Fibroblast of pulmonary artery (primary cell): ENCODE results near the gene PRCP.

Experiments
- DNase-seq: peaks from one replicate; pipeline ENCODE4 v3.0.0-alpha.2; 2010; ENCODE audit warnings: low read depth
- H3K4me3 ChIP-seq: replicated peaks from 2 replicates; pipeline ENCODE4 v1.5.1; 2011; ENCODE audit warnings: low read depth, mild to moderate bottlenecking, control low read depth, low read length, moderate library complexity
- TF ChIP-seq, protein P1 (sequence below): IDR thresholded peaks from 2 replicates; pipeline ENCODE4 v1.5.1; 2011; ENCODE audit warnings: mild to moderate bottlenecking, control low read depth, low read length, inconsistent platforms; ENCODE audit errors: missing control alignments

Gene PRCP

GRCh38 chr11:82890002-82890341, 10.3 kb downstream of the PRCP start:
- TF ChIP-seq, protein P1, sequence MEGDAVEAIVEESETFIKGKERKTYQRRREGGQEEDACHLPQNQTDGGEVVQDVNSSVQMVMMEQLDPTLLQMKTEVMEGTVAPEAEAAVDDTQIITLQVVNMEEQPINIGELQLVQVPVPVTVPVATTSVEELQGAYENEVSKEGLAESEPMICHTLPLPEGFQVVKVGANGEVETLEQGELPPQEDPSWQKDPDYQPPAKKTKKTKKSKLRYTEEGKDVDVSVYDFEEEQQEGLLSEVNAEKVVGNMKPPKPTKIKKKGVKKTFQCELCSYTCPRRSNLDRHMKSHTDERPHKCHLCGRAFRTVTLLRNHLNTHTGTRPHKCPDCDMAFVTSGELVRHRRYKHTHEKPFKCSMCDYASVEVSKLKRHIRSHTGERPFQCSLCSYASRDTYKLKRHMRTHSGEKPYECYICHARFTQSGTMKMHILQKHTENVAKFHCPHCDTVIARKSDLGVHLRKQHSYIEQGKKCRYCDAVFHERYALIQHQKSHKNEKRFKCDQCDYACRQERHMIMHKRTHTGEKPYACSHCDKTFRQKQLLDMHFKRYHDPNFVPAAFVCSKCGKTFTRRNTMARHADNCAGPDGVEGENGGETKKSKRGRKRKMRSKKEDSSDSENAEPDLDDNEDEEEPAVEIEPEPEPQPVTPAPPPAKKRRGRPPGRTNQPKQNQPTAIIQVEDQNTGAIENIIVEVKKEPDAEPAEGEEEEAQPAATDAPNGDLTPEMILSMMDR = no peak
- no peak for DNase-seq
- no peak overlapping the region for H3K4me3 ChIP-seq

DNA sequence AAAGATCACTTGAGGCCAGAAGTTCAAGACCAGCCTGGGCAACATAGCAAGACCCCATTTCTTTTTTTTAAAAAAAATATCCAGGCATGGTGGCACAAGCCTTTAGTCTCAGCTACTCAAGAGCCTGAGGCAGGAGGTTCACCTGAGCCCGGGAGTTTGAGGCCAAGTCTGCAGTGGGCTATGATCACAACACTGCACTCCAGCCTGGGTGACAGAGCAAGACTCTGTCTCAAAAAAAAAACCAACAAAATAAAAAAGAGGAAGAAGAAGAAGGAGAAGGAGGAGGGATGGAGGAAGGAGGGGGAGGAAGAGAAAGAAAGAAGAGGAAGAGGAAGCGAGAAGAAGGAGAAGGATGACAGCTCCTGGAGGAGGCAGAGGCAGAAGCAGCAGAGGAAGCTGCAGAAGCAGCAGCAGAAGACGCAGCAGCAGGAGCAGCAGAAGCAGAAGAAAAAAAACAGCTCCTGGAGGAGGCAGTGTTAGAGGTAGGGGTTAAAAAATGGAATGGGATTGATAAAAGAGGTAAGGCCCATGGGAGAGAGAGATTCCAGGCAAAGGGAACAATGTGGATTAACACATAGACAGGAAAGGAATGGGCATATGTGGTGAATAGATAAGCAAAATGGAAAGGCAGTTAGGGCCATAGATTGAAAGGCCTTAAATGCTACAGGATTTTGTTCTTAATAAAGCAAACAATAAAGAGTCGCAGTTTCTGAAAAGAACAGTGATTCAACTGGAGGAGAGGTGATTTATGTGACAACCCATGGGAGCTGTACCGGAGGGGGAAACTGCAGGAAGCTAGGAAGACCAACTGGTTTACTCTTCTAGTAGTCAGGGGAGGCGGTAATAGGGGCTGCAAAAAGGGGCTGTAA, 10.9 kb downstream of the PRCP start:
- H3K4me3 ChIP-seq = no peak overlapping the region
- TF ChIP-seq, protein P1 = no peak
- DNase-seq = no peak

DNA sequence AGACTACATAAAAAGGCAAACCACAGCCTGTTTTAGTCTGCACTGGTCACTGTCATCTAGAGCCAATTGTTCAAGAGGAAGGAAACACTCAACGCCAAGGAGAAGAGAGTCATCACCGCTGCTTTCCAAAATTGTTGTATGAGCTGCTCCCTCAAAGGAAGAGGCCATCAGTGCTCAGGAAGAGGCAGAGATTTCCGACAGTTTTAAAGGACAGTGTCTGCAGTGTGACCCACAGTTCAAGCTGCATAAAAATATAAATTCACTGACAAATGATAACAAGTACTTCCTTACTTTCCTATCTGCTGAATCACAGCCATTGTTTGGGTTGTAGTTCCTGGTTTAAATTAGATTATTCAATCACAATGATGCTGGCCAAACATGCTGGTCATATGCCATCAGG, 16.4 kb downstream of the PRCP start:
- no peak overlapping the region for H3K4me3 ChIP-seq
- TF ChIP-seq, protein P1 = no peak
- DNase-seq = no peak

DNA sequence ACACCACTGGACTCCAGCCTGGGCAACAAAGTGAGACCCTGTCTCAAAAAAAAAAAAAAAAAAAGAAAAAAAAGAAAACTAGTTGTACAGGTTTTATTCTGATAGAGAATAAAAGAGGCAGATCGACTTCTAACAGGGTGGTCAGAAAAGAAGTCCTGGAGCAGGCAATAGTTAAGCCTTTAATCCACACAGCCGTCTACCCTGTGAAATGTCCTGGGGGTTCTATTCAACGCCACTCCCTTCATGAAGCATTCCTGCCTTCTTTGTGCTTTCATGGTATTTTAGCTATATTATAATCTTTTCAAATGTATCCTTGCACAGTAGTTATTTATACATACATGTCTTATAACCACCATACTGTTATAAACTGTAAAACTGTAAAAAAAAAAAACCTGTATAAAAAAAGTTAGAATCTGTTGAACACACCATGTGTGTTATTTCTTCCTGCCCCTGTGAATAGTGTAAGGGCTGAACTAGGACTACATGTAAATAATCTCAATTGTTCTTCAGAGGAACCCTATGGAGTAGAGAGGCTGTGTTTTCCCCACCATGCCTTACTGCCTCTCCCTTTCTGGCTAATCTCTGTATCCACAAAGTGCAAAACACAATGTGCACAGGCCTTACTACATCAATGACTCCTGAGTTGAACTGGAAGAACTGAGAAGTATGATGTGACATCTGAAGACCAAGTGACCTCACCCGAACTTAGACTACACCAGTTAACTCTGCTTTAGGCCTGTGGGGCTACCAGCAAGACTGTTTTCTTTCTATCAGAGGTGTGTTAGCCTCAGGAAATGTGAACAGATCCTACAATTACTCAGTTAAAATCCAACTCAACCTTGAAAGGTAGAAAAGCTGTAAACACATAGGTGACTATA, 25.3 kb downstream of the PRCP start:
- TF ChIP-seq, protein P1 = no peak
- H3K4me3 ChIP-seq = no peak overlapping the region
- DNase-seq = no peak

DNA sequence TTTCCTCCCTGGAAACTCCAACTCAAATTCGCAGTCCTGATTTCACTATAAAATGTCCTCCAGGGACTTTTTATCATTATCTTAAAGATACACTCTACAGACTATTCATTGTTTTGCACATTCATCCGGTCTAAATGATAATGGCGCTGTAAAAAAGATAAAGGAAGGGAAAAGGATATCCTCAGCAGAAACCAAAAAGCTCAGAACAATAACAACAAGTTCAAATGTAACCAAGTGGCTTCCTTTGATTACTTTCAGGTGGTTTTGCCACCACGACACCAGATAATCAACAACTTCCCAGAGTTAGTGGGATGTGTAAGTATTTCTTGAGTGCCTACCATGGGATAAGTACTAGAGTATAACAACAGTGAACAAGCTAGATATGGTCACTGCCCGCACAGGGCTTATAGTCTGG, 26.3 kb downstream of the PRCP start:
- H3K4me3 ChIP-seq = no peak overlapping the region
- TF ChIP-seq, protein P1 = no peak
- DNase-seq = no peak

GRCh38 chr11:82872377-82873150, 27.7 kb downstream of the PRCP start:
- TF ChIP-seq, protein P1 = no peak
- H3K4me3 ChIP-seq = no peak overlapping the region
- no peak for DNase-seq
